H1 (cell line): ENCODE measurements around the gene RAB40C.

Source experiments
- CTCF ChIP-seq, 3 experiments: IDR thresholded peaks; 1 replicate in 2 of 3; 2 replicates in 1 of 3; pipeline versions ENCODE4 v1.5.1 to v1.6.1; 2011; ENCODE audit warnings: low read length in 3 of 3, mild to moderate bottlenecking in 3 of 3, inconsistent platforms in 2 of 3, low read depth in 1 of 3, moderate library complexity in 1 of 3; ENCODE audit not compliant: insufficient read depth in 1 of 3; ENCODE audit errors: control extremely low read depth in 1 of 3
- SP1 ChIP-seq: IDR thresholded peaks from 2 replicates; pipeline ENCODE4 v1.6.1; 2011; ENCODE audit warnings: low read depth, low read length

- TF ChIP-seq SP1 (no peak), CTCF (IDR thresholded peaks at IDR 0.05; ENCODE audit: control extremely low read depth in 1 of 3, insufficient read depth in 1 of 3, low read depth in 1 of 3, low read length in 3 of 3) (no peak)
Observed at GRCh38 chr16:568401-569258, 21.2 kb upstream of the RAB40C start.
